Erythroblast (primary cell): Measurements from ENCODE around the gene BRMS1.

Experiments
- GATA1 ChIP-seq: IDR thresholded peaks from 2 replicates; pipeline ENCODE4 v1.6.1; 2011; ENCODE audit warnings: low read depth, mild to moderate bottlenecking, control low read depth, low read length, moderate library complexity
- POLR2A ChIP-seq: IDR thresholded peaks from 2 replicates; pipeline ENCODE4 v1.6.1; 2011; ENCODE audit warnings: mild to moderate bottlenecking, low read length

GRCh38 chr11:66345316-66345649 is 379 bp upstream of the BRMS1 start:
- TF ChIP-seq POLR2A (no peak), GATA1 (no peak)
